ENCODE results near the gene ZNF547.

The ZNF547 gene

DNA sequence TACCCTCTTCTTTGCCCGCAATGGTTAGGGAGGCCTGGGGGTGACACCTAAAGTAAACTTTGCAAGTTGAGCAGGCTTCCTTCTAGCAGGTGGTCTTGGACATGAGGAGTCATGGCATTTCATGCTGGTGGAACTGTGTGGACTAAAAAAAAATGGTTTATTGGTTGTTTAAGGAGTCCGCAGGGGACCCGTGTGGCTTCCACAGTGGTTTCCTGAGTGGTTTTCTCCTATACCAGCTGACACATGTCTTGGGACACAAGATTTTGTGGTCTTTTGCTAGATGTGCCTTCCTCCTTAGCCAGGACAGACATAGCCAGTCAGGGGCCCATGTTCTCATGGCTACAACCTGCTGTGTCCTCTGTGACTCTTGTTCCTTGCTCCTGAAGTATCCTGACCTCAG lies 41.6 kb upstream of the ZNF547 start:
- TF ChIP-seq, protein P1, sequence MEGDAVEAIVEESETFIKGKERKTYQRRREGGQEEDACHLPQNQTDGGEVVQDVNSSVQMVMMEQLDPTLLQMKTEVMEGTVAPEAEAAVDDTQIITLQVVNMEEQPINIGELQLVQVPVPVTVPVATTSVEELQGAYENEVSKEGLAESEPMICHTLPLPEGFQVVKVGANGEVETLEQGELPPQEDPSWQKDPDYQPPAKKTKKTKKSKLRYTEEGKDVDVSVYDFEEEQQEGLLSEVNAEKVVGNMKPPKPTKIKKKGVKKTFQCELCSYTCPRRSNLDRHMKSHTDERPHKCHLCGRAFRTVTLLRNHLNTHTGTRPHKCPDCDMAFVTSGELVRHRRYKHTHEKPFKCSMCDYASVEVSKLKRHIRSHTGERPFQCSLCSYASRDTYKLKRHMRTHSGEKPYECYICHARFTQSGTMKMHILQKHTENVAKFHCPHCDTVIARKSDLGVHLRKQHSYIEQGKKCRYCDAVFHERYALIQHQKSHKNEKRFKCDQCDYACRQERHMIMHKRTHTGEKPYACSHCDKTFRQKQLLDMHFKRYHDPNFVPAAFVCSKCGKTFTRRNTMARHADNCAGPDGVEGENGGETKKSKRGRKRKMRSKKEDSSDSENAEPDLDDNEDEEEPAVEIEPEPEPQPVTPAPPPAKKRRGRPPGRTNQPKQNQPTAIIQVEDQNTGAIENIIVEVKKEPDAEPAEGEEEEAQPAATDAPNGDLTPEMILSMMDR (IDR thresholded peaks at IDR 0.05; ENCODE audit: low read length, missing control alignments): no peak
- H3K4me3 ChIP-seq (replicated peaks; ENCODE audit: low read depth, low read length): peak overlapping the region; percentile 66
- DNase-seq (ENCODE audit: low read depth): no peak

DNA sequence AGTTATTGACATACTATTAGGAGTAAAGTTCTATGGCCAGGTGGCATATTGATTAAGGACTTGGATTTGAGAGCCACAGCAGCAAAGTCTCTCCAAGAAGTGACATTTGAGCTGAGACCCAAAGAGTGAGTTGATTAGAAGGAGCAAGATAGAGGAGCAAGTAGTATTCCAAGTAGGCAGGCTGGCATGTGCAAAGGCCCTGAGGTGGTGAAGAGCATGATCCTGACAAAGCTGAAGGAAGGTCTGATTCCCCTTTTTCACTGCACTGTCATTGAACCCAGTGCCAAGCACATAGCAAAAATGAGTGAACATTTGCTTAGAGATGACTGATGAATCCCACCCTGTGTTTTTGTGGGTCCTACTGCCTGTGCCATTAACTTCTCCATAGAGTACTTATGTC lies 38.4 kb upstream of the ZNF547 start:
- no peak for DNase-seq (ENCODE audit: low read depth)
- TF ChIP-seq, protein P1 (IDR thresholded peaks at IDR 0.05; ENCODE audit: low read length, missing control alignments): no peak
- H3K4me3 ChIP-seq (replicated peaks; ENCODE audit: low read depth, low read length): no peak overlapping the region

DNA sequence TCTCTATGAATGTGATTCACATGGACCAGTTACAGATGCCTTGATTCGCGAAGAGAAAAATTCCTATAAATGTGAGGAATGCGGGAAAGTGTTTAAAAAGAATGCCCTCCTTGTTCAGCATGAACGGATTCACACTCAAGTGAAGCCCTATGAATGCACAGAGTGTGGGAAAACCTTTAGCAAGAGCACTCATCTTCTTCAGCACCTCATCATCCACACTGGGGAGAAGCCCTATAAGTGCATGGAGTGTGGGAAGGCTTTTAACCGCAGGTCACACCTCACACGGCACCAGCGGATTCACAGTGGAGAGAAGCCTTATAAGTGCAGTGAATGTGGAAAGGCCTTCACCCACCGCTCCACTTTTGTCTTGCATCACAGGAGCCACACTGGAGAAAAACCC lies 35.4 kb upstream of the ZNF547 start:
- no peak overlapping the region for H3K4me3 ChIP-seq (replicated peaks; ENCODE audit: low read depth, low read length)
- TF ChIP-seq, protein P1 (IDR thresholded peaks at IDR 0.05; ENCODE audit: low read length, missing control alignments): no peak
- DNase-seq (ENCODE audit: low read depth): no peak

DNA sequence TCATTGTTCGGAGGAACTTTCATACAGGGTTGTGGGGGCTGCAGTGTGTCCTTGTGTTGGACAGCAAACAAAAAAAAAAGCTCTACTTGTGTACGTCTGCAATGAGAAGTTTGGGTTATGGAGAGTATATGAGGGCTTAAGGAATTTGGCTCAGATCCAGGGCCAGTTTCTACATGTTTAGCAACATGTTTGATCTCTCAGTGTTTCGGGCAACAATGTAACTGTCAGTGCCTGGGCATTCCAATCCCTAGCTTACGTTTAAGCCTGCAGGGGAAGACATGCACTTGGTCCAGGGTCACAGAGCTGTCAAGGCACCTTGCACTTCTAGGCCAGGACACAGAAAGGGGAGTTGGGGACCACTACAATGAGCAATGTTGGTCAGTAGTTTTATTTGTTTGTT lies 29.2 kb upstream of the ZNF547 start:
- DNase-seq (ENCODE audit: low read depth): peak; percentile 26
- TF ChIP-seq, protein P1 (IDR thresholded peaks at IDR 0.05; ENCODE audit: low read length, missing control alignments): no peak
- H3K4me3 ChIP-seq (replicated peaks; ENCODE audit: low read depth, low read length): no peak overlapping the region

DNA sequence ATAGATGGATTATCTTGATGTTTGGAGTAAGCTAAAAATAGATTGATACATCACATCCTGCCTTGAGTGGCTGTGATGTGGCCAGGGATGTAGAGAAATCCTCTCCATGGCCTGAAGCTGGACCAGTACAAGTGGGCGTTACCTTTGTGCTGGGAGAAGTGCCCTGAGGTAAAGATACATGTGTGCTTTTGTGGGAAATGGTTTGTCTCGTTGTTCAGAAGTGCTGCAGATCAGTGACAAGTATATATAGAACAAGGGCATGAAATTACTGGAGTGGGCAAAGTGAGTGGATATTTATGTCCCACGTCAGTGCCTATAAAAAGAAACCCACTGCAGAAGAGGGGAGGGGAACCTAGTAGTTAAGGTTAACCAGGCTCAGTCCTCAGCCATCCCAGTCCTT lies 24.5 kb upstream of the ZNF547 start:
- no peak overlapping the region for H3K4me3 ChIP-seq (replicated peaks; ENCODE audit: low read depth, low read length)
- DNase-seq (ENCODE audit: low read depth): peak; percentile 13
- TF ChIP-seq, protein P1 (IDR thresholded peaks at IDR 0.05; ENCODE audit: low read length, missing control alignments): no peak

DNA sequence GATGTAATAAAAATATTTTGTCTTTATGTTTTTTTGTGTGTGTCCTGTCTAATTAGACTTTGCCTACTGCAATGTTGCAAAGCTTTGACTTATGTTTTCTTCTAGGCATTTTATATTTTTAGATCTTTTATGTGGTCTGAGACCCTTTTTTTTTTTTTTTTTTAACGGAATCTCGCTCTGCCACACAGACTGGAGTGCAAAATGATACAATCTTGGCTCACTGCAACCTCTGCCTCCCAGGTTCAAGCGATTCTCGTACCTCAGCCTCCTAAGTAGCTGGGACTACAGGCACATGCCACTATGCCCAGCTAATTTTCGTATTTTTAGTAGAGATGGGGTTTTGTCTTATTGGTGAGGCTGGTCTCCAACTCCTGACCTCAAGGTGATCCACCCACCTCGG lies 20.8 kb upstream of the ZNF547 start:
- H3K4me3 ChIP-seq (replicated peaks; ENCODE audit: low read depth, low read length): no peak overlapping the region
- DNase-seq (ENCODE audit: low read depth): no peak
- TF ChIP-seq, protein P1 (IDR thresholded peaks at IDR 0.05; ENCODE audit: low read length, missing control alignments): no peak

DNA sequence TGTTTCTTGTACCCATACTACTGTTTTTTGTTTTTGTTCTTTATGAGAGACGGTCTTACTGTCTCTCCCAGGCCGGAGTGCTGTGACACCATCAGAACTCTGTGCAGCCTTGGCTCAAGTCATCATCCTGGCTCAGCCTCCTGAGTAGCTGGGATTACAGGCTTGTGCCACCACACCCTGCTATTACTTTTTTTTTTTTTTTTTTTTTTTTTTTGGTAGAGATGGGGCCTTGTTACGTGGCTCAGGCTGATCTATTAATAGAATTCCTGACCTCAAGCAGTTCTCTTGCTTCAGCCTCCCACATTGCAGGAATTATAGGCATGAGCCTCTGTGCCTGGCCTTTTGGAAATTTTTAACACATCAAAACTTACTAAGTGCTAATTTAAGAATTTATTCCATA lies 15.2 kb upstream of the ZNF547 start:
- H3K4me3 ChIP-seq (replicated peaks; ENCODE audit: low read depth, low read length): no peak overlapping the region
- DNase-seq (ENCODE audit: low read depth): peak; percentile 21
- TF ChIP-seq, protein P1 (IDR thresholded peaks at IDR 0.05; ENCODE audit: low read length, missing control alignments): no peak

Measured in fibroblast of pulmonary artery (primary cell).